Nephron (organoid): ENCODE results near the gene TNS3.
"Not testable (repeated sequence)": the region's sequence is repeated elsewhere in the genome, so short reads cannot be mapped to it uniquely, and the experiment has no call there.

ENCODE experiments used
- H3K27ac Mint-ChIP-seq, 3 experiments: 2 replicates each; pipeline ENCODE4 v1.8.0; 2020; ENCODE audit warnings: mixed read lengths in 3 of 3, mild to moderate bottlenecking in 2 of 3, moderate library complexity in 1 of 3
- H3K27me3 Mint-ChIP-seq: 2 replicates; pipeline ENCODE4 v1.8.0; 2021; ENCODE audit warnings: low read depth, mild to moderate bottlenecking, moderate library complexity, mixed read lengths
- H3K36me3 Mint-ChIP-seq: 2 replicates; pipeline ENCODE4 v1.8.0; 2020; ENCODE audit warnings: low read depth, mixed read lengths
- H3K4me1 Mint-ChIP-seq: 2 replicates; pipeline ENCODE4 v1.8.0; 2020; ENCODE audit warnings: mixed read lengths
- H3K4me3 Mint-ChIP-seq, 3 experiments: 2 replicates each; pipeline ENCODE4 v1.8.0; 2020; ENCODE audit warnings: mild to moderate bottlenecking in 3 of 3, mixed read lengths in 3 of 3, moderate library complexity in 2 of 3
- H3K9me3 Mint-ChIP-seq: 2 replicates; pipeline ENCODE4 v1.8.0; 2020; ENCODE audit warnings: mixed read lengths
- TF ChIP-seq, protein P1 (sequence below), 3 experiments: fragments of 200-600 bp; sonication (generic); IDR thresholded peaks; one replicate each; pipeline ENCODE4 v1.5.0; 2021; ENCODE audit warnings: antibody characterized with exemption in 3 of 3; ENCODE audit not compliant: unreplicated experiment in 3 of 3

TNS3 gene

DNA sequence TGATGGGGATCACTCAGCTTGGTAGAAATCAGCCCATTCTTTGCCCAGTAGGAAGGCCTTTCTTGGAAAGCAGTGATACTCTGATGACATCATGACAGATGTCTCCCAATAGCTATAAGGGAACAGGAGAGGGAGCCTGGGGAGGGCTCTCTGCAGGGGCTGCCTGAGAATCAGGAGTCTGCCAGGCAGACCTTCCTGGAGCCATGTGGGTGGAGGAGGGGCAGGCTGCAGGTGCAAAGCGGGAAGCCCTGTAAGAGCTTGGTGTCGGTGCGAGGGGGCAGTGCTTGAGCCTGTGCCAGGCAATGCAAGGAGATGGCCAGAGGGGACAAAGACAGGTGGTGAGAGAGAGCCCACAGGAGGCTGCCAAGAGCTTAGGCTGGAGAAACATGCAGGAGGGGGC lies 5.0 kb upstream of the TNS3 start:
- H3K27me3 Mint-ChIP-seq, result peaks cover 16% of the 10 kb centered on the region
- peaks cover 3% of the 10 kb centered on the region for H3K9me3 Mint-ChIP-seq
- H3K4me3 Mint-ChIP-seq, result no peak overlapping the region
- H3K27ac Mint-ChIP-seq, result peak overlapping the region in 1 of 3 experiments; percentile 11
- H3K4me1 Mint-ChIP-seq, result peaks cover 51% of the 10 kb centered on the region
- TF ChIP-seq, protein P1, sequence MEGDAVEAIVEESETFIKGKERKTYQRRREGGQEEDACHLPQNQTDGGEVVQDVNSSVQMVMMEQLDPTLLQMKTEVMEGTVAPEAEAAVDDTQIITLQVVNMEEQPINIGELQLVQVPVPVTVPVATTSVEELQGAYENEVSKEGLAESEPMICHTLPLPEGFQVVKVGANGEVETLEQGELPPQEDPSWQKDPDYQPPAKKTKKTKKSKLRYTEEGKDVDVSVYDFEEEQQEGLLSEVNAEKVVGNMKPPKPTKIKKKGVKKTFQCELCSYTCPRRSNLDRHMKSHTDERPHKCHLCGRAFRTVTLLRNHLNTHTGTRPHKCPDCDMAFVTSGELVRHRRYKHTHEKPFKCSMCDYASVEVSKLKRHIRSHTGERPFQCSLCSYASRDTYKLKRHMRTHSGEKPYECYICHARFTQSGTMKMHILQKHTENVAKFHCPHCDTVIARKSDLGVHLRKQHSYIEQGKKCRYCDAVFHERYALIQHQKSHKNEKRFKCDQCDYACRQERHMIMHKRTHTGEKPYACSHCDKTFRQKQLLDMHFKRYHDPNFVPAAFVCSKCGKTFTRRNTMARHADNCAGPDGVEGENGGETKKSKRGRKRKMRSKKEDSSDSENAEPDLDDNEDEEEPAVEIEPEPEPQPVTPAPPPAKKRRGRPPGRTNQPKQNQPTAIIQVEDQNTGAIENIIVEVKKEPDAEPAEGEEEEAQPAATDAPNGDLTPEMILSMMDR (IDR thresholded peaks at IDR 0.05; ENCODE audit: unreplicated experiment in 3 of 3), result no peak
- no peaks in the 10 kb centered on the region for H3K36me3 Mint-ChIP-seq

DNA sequence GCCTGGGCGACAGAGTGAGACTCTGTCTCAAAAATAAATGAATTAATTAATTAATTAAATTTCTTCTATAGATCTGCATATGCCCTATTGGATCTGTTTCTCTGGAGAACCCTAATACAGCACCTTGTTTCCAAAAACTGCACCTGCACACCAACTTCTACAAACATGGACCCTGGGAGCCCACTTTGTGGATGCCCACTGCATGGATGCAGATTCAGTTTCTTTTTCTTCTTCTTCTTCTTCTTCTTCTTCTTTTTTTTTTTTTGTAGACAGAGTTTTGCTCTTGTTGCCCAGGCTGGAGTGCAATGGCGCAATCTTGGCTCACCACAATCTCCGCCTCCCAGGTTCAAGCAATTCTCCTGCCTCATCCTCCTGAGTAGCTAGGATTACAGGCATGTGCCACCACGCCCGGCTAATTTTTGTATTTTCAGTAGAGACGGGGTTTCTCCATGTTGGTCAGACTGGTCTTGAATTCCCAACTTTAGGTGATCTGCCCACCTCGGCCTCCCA lies 4.3 kb upstream of the TNS3 start:
- peaks cover 45% of the 10 kb centered on the region for H3K4me1 Mint-ChIP-seq
- peaks cover 16% of the 10 kb centered on the region for H3K27me3 Mint-ChIP-seq
- not testable (repeated sequence) for H3K36me3 Mint-ChIP-seq, H3K9me3 Mint-ChIP-seq, H3K4me3 Mint-ChIP-seq
- H3K27ac Mint-ChIP-seq, result peak overlapping the region in 1 of 3 experiments; percentile 11

DNA sequence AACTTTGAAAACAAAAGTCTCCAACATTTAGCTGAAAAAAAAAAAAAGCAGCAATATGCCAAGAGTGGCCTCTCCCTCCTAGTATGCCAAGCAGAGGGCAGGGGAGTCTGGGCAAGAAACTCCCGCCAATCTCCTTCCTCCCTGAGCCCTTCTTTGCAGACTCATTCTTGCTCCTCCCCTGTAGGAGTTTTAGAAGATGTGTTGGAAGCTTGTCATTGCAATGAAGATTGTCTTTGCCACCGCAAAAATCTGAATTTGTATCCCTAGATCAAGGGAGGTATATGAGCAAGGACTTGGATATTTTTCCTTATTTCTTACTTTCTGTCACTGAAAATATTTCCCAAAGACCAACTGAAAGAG lies 2.6 kb upstream of the TNS3 start:
- TF ChIP-seq, protein P1 (IDR thresholded peaks at IDR 0.05; ENCODE audit: unreplicated experiment in 3 of 3), result no peak
- Mint-ChIP-seq H3K36me3 (no peaks in the 10 kb centered on the region), H3K4me1 (peaks cover 57% of the 10 kb centered on the region), H3K4me3 (peak overlapping the region; percentile 35 to 72 (median 64)), H3K27ac (peak overlapping the region in 2 of 3 experiments; percentile 91 to 100), H3K9me3 (peaks cover 3% of the 10 kb centered on the region), H3K27me3 (peaks cover 19% of the 10 kb centered on the region)

DNA sequence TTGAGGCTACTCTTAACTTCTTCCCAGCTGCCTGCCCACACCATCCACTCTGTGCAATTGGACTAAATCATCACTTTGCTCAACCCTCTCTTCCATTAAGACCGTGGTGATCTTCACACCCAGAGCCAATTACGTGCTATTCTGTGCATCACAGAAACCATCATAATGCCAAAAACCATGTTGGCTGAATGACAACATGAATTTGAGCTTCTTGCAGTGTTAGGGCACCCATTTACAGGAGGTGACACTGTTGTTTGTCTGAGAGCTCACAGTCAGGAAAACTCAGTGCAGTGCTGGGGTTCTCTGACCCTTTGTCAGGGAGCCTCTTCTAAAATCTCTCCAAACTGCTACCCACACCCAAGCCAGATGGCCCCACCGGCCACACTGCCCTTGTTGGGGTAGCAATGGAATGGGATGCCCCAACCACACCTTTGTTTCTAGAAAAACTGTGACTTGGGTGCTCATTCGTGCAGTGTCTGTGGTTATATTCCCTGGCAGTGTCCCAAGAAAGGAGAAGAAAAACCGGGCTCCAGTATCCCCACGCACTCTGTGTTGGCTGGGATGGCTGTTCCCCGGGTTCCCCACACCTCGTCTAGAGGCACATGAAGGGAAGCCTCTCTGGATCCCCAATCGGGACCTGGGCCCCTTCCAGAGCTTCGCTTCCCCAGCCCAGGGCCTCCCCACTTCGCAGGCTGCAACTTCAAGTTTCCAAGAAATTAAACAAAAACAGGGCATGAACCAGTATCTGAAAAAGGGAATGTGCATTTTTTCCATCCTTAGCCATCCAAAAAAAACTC lies 2.0 kb upstream of the TNS3 start:
- Mint-ChIP-seq H3K27me3 (peaks cover 20% of the 10 kb centered on the region), H3K4me3 (peak overlapping the region; percentile 85 to 99 (median 88)), H3K4me1 (peaks cover 60% of the 10 kb centered on the region), H3K36me3 (no peaks in the 10 kb centered on the region), H3K27ac (peak overlapping the region; percentile 90 to 100 (median 91)), H3K9me3 (peaks cover 3% of the 10 kb centered on the region)
- TF ChIP-seq, protein P1 (IDR thresholded peaks at IDR 0.05; ENCODE audit: unreplicated experiment in 3 of 3), result no peak

DNA sequence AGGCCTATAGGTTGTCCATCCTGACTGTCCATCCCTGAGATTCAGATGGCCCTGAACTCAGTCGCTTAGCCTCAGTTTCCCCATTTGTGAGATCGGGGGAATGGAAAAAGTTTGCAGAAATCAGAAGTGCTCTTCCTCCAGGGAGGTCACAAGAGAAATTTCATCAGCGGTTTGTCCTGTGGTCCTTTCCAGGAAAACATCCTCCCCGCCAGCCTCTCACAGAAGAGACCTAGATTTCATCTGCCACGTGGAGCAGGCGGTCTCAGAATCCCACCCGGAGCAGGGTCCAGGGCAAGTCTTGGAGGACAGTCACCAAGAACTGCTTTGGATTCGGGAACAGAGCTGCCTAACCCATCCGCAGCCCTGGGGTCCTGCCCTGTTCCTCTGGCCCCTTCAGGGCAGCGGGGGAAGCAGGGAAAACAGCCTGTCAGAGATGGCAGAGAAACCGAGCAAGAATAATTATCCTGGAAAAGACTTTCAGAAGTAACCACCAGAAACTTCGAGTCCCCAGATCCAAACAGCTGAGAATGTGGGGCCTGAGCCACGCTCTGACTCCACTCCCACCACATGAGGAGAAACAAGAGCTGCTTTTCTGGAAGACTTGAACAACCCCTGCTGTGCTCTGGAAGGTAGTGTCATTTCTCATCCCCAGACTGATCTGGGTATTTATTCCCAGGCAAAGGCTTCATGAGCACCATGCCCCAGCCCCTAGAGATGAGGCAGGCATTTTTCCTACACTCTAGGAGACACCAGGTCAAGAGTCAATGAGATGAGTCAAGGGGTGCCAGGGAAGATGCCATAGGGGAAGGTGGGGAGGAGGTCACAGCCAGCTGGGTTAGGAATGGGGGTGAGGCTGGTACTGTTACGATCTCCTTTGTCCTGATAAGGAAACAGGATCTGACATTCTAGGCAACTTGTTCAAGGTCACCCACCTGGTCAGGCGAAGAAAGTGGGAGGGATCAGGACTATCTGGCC lies 1.1 kb upstream of the TNS3 start:
- TF ChIP-seq, protein P1 (IDR thresholded peaks at IDR 0.05; ENCODE audit: unreplicated experiment in 3 of 3), result no peak
- no peaks in the 10 kb centered on the region for H3K36me3 Mint-ChIP-seq
- H3K27ac Mint-ChIP-seq, result peak overlapping the region; percentile 90 to 100 (median 91)
- H3K4me1 Mint-ChIP-seq, result peaks cover 61% of the 10 kb centered on the region
- H3K4me3 Mint-ChIP-seq, result peak overlapping the region; percentile 85 to 99 (median 88)
- H3K27me3 Mint-ChIP-seq, result peaks cover 20% of the 10 kb centered on the region
- H3K9me3 Mint-ChIP-seq, result peaks cover 3% of the 10 kb centered on the region

DNA sequence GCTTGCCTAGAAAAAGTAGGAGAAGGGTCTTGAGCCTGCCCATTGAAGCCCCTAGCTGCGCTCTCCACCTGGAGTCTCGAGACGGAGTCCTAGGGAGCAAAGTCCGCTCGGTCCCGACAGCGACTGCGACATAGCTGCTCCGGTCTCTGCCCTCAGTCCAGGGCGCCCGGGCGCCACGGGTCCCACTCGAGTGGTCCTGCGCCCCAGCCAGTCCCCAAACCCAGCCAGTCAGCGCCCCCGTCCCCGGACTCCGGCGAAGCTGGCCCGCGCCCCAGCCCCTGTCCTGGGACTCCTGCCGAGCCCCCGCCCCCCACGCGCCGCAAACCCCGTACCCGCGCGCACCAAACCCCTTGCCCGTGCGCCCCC lies 490 bp downstream of the TNS3 start:
- H3K4me3 Mint-ChIP-seq, result peak overlapping the region; percentile 98 to 99 (median 99)

More for the DNA sequence above, 490 bp downstream of the TNS3 start:
- peaks cover 69% of the 10 kb centered on the region for H3K4me1 Mint-ChIP-seq
- peaks cover 14% of the 10 kb centered on the region for H3K27me3 Mint-ChIP-seq
- peaks cover 3% of the 10 kb centered on the region for H3K9me3 Mint-ChIP-seq
- TF ChIP-seq, protein P1 (IDR thresholded peaks at IDR 0.05; ENCODE audit: unreplicated experiment in 3 of 3), result no peak
- peaks cover 4% of the 10 kb centered on the region for H3K36me3 Mint-ChIP-seq
- H3K27ac Mint-ChIP-seq, result peak overlapping the region; percentile 94 to 100 (median 98)
